ENCODE data around the gene PLXNA2.

GRCh38 chr1:208008534-208008933 is 235.7 kb downstream of the PLXNA2 start:
- TF ChIP-seq, protein P1, sequence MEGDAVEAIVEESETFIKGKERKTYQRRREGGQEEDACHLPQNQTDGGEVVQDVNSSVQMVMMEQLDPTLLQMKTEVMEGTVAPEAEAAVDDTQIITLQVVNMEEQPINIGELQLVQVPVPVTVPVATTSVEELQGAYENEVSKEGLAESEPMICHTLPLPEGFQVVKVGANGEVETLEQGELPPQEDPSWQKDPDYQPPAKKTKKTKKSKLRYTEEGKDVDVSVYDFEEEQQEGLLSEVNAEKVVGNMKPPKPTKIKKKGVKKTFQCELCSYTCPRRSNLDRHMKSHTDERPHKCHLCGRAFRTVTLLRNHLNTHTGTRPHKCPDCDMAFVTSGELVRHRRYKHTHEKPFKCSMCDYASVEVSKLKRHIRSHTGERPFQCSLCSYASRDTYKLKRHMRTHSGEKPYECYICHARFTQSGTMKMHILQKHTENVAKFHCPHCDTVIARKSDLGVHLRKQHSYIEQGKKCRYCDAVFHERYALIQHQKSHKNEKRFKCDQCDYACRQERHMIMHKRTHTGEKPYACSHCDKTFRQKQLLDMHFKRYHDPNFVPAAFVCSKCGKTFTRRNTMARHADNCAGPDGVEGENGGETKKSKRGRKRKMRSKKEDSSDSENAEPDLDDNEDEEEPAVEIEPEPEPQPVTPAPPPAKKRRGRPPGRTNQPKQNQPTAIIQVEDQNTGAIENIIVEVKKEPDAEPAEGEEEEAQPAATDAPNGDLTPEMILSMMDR (IDR thresholded peaks at IDR 0.05), result no peak
- TF ChIP-seq POLR2AphosphoS5 (IDR thresholded peaks at IDR 0.05), result no peak
